HUES48 (cell line): ENCODE results near the gene THAP5.

Experiments used
- H3K27ac ChIP-seq: one replicate; pipeline ENCODE4 v1.7.0; 2013; ENCODE audit warnings: low read depth, low read length, inconsistent platforms
- H3K27me3 ChIP-seq: 2 replicates; pipeline ENCODE4 v1.6.1; 2013; ENCODE audit warnings: mild to moderate bottlenecking, low read length; ENCODE audit not compliant: control insufficient read depth, insufficient read depth
- H3K36me3 ChIP-seq: 2 replicates; pipeline ENCODE4 v1.6.1; 2013; ENCODE audit warnings: low read length; ENCODE audit not compliant: control insufficient read depth, insufficient read depth
- H3K4me1 ChIP-seq: 2 replicates; pipeline ENCODE4 v1.6.1; 2013; ENCODE audit warnings: mild to moderate bottlenecking, low read length; ENCODE audit not compliant: control insufficient read depth, insufficient read depth
- H3K4me3 ChIP-seq: 2 replicates; pipeline ENCODE4 v1.5.1; 2013; ENCODE audit warnings: mild to moderate bottlenecking, low read depth, low read length
- H3K9ac ChIP-seq: 2 replicates; pipeline ENCODE4 v1.6.1; 2013; ENCODE audit warnings: mild to moderate bottlenecking, low read depth, low read length, moderate library complexity
- H3K9me3 ChIP-seq: 2 replicates; pipeline ENCODE4 v1.6.1; 2013; ENCODE audit warnings: low read length; ENCODE audit not compliant: control insufficient read depth, insufficient read depth

The THAP5 gene

GRCh38 chr7:108603656-108604306, 34.3 kb upstream of the THAP5 start:
- Histone ChIP-seq H3K9ac (no peak overlapping the region), H3K36me3 (no peaks in the 10 kb centered on the region), H3K27me3 (no peaks in the 10 kb centered on the region), H3K9me3 (no peaks in the 10 kb centered on the region), H3K4me3 (no peak overlapping the region), H3K27ac (no peak overlapping the region), H3K4me1 (no peaks in the 10 kb centered on the region; the same call in none of the 2 replicates)

GRCh38 chr7:108600399-108600798, 30.9 kb upstream of the THAP5 start:
- Histone ChIP-seq H3K9me3 (no peaks in the 10 kb centered on the region), H3K9ac (no peak overlapping the region), H3K27me3 (no peaks in the 10 kb centered on the region), H3K4me1 (no peaks in the 10 kb centered on the region; the same call in none of the 2 replicates), H3K4me3 (no peak overlapping the region), H3K36me3 (no peaks in the 10 kb centered on the region), H3K27ac (no peak overlapping the region)

GRCh38 chr7:108598914-108599580, 29.5 kb upstream of the THAP5 start:
- no peaks in the 10 kb centered on the region for H3K9me3 ChIP-seq
- no peak overlapping the region for H3K9ac ChIP-seq
- H3K27ac ChIP-seq: no peak overlapping the region
- H3K27me3 ChIP-seq: no peaks in the 10 kb centered on the region
- no peaks in the 10 kb centered on the region; the same call in none of the 2 replicates for H3K4me1 ChIP-seq
- H3K4me3 ChIP-seq: no peak overlapping the region
- H3K36me3 ChIP-seq: no peaks in the 10 kb centered on the region

GRCh38 chr7:108598153-108598552, 28.6 kb upstream of the THAP5 start:
- no peak overlapping the region for H3K9ac ChIP-seq
- no peaks in the 10 kb centered on the region for H3K36me3 ChIP-seq
- H3K4me3 ChIP-seq: no peak overlapping the region
- peaks cover 7% of the 10 kb centered on the region for H3K4me1 ChIP-seq
- H3K27me3 ChIP-seq: no peaks in the 10 kb centered on the region
- no peaks in the 10 kb centered on the region for H3K9me3 ChIP-seq
- H3K27ac ChIP-seq: no peak overlapping the region

- H3K27me3 ChIP-seq: no peaks in the 10 kb centered on the region
- H3K4me3 ChIP-seq: no peak overlapping the region
- H3K27ac ChIP-seq: no peak overlapping the region
- no peak overlapping the region for H3K9ac ChIP-seq
- H3K9me3 ChIP-seq: no peaks in the 10 kb centered on the region
- H3K36me3 ChIP-seq: no peaks in the 10 kb centered on the region
- peaks cover 15% of the 10 kb centered on the region for H3K4me1 ChIP-seq
These were observed 27.1 kb upstream of the THAP5 start for GRCh38 chr7:108596560-108596959.

GRCh38 chr7:108592646-108593201, 23.2 kb upstream of the THAP5 start:
- Histone ChIP-seq H3K27ac (no peak overlapping the region), H3K9me3 (no peaks in the 10 kb centered on the region), H3K4me1 (peaks cover 15% of the 10 kb centered on the region), H3K27me3 (no peaks in the 10 kb centered on the region), H3K4me3 (no peak overlapping the region), H3K9ac (no peak overlapping the region), H3K36me3 (no peaks in the 10 kb centered on the region)

- H3K27me3 ChIP-seq: no peaks in the 10 kb centered on the region
- H3K9me3 ChIP-seq: no peaks in the 10 kb centered on the region
- peaks cover 15% of the 10 kb centered on the region for H3K4me1 ChIP-seq
- H3K27ac ChIP-seq: no peak overlapping the region
- no peaks in the 10 kb centered on the region for H3K36me3 ChIP-seq
- H3K4me3 ChIP-seq: no peak overlapping the region
- no peak overlapping the region for H3K9ac ChIP-seq
These were observed 21.1 kb upstream of the THAP5 start for GRCh38 chr7:108590606-108591005.

GRCh38 chr7:108589874-108590273, 20.4 kb upstream of the THAP5 start:
- Histone ChIP-seq H3K4me1 (peaks cover 15% of the 10 kb centered on the region), H3K36me3 (no peaks in the 10 kb centered on the region), H3K4me3 (no peak overlapping the region), H3K27me3 (no peaks in the 10 kb centered on the region), H3K27ac (no peak overlapping the region), H3K9ac (no peak overlapping the region), H3K9me3 (no peaks in the 10 kb centered on the region)

- Histone ChIP-seq H3K27me3 (no peaks in the 10 kb centered on the region), H3K9me3 (no peaks in the 10 kb centered on the region), H3K9ac (no peak overlapping the region), H3K4me3 (no peak overlapping the region), H3K27ac (no peak overlapping the region), H3K36me3 (no peaks in the 10 kb centered on the region), H3K4me1 (peaks cover 15% of the 10 kb centered on the region)
These were observed 19.7 kb upstream of the THAP5 start for GRCh38 chr7:108589199-108589598.

- Histone ChIP-seq H3K9me3 (no peaks in the 10 kb centered on the region), H3K9ac (no peak overlapping the region), H3K4me3 (no peak overlapping the region), H3K27ac (no peak overlapping the region), H3K36me3 (no peaks in the 10 kb centered on the region), H3K4me1 (peaks cover 13% of the 10 kb centered on the region), H3K27me3 (no peaks in the 10 kb centered on the region)
These were observed 16.8 kb upstream of the THAP5 start for GRCh38 chr7:108586274-108586710.

GRCh38 chr7:108585843-108586242, 16.3 kb upstream of the THAP5 start:
- no peaks in the 10 kb centered on the region for H3K27me3 ChIP-seq
- H3K4me1 ChIP-seq: peaks cover 16% of the 10 kb centered on the region
- no peak overlapping the region for H3K4me3 ChIP-seq
- no peaks in the 10 kb centered on the region for H3K9me3 ChIP-seq
- H3K9ac ChIP-seq: no peak overlapping the region
- H3K36me3 ChIP-seq: no peaks in the 10 kb centered on the region
- H3K27ac ChIP-seq: no peak overlapping the region
